Measurements from ENCODE around the gene SLC2A9. TPM values are rescaled to one million over a fixed set of nuclear protein-coding genes. Genes with fewer than 3 reads are reported as not detected.

The SLC2A9 gene
- polyA plus RNA-seq, 2 of the 4 experiments (the other 2 are of a cell fraction): 0.62 to 0.70 TPM

DNA sequence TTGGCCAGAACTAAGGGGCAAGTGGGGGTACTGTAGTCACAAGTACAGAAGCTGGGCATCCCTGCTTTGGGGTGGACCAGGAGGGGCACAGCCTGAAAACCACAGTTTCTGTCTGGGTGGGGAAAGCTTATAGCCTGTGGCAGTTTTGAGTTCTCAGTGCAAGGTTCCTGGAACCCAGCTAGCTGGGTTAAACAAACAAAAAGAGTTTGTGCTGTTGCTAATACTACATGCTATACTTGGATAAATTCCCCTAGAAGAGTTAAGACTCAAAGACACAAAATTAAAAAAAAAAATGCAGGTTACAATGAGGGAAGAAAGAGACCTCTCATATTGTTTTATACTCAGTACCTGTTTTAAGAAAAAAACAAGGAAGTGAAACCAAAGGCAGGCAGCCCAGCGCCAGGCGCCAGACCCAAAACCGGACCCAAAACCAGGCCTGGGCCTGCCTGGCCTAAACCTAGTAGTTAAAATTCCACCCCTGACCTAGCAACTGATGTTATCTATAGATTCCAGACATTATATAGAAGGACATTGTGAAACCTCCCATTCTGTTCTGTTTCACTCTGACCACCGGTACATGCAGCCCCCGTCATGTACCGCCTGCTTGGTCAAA lies 50.8 kb downstream of the SLC2A9 start:
- no peaks in the 10 kb centered on the region for H3K4me1 ChIP-seq
- H3K9me3 ChIP-seq: no peaks in the 10 kb centered on the region
- ChIA-PET CTCF (interaction anchor here (0.8 kb wide), 1 partner anchor 9 kb away, joined by 3 read pairs; no protein-coding TSS in a partner anchor), POLR2A (no interaction called here)
- no peak overlapping the region for H3K4me3 ChIP-seq
- ATAC-seq (no peak), FAIRE-seq (no peak), DNase-seq (ENCODE audit: low read depth in 1 of 2, low spot score in 1 of 2) (no peak)
- no peak overlapping the region for H3K27ac ChIP-seq
- no peak overlapping the region for H3K4me2 ChIP-seq
- 78% methylated on average over 6 of the region's 6 CpGs for WGBS (ENCODE audit: missing lambda C conversion rate)
- no peak for TF ChIP-seq CBX2 (IDR thresholded peaks at IDR 0.05; ENCODE audit: borderline replicate concordance, low read depth)
- no peak for TF ChIP-seq FOSL2 (IDR thresholded peaks at IDR 0.05)
- no peak for TF ChIP-seq FOSL2 (CRISPR knock-in tag; IDR thresholded peaks at IDR 0.05)
- TF ChIP-seq HDAC2 (IDR thresholded peaks at IDR 0.05): no peak

DNA sequence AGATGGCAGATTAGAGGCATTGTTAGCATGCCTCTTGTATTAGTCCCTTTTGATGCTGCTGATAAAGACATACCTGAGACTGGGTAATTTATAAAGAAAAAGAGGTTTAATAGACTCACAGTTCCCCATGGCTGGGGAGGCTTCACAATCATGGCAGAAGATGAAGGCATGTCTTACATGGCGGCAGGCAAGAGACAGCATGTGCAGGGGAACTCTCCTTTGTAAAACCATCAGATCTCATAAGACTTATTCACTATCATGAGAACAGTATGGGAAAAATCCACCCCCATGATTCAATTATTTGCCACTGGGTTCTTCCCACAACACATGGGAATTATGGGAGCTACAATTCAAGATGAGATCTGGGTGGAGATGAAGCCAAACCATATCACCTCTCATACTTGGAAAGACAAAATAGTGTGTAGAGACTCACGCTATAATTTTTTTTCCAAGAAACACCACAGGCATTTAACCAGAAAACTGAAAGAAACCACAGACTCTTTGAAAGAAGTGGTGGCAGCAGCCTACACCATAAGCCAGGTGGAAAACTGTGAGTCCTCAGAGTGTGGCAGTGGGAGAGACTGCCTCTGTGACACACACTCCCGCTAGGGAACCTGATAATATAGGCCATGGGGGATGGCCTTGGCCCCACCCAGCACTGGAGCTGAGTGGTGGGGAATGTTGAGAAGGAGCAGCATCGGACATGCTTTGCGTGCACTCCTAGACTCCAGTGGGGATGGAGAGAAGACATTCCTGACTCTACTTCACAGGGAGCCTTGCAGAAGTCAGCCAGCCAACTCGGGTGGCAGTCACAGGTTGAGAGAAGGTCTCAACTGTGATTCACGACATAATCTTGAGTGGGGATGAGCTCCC lies 51.5 kb downstream of the SLC2A9 start:
- H3K4me1 ChIP-seq: no peaks in the 10 kb centered on the region
- CTCF ChIA-PET: interaction anchor here (0.8 kb wide), 1 partner anchor 10 kb away, joined by 3 read pairs; no protein-coding TSS in a partner anchor
- no peak for FAIRE-seq
- POLR2A ChIA-PET: no interaction called here
- H3K9me3 ChIP-seq: no peaks in the 10 kb centered on the region
- 67% methylated on average over 7 of the region's 7 CpGs for WGBS (ENCODE audit: missing lambda C conversion rate)
- ATAC-seq: no peak
- no peak for DNase-seq (ENCODE audit: low read depth in 1 of 2, low spot score in 1 of 2)
- TF ChIP-seq BCL3 (IDR thresholded peaks at IDR 0.05) (no peak), FOXS1 (CRISPR knock-in tag; IDR thresholded peaks at IDR 0.05) (no peak), RNF2 (IDR thresholded peaks at IDR 0.05; ENCODE audit: borderline replicate concordance, low read depth) (no peak), MAZ (IDR thresholded peaks at IDR 0.05; ENCODE audit: borderline replicate concordance, low read depth, low read length) (no peak), EP300 (IDR thresholded peaks at IDR 0.05) (no peak), RAD21 (conservative IDR thresholded peaks at IDR 0.05 in 1 of 2, IDR thresholded peaks at IDR 0.05 in 1 of 2) (no peak), CBX2 (IDR thresholded peaks at IDR 0.05; ENCODE audit: borderline replicate concordance, low read depth) (no peak), RFX5 (IDR thresholded peaks at IDR 0.05) (no peak), GATA3 (IDR thresholded peaks at IDR 0.05; ENCODE audit: borderline replicate concordance) (no peak)
- TF ChIP-seq, protein P1, sequence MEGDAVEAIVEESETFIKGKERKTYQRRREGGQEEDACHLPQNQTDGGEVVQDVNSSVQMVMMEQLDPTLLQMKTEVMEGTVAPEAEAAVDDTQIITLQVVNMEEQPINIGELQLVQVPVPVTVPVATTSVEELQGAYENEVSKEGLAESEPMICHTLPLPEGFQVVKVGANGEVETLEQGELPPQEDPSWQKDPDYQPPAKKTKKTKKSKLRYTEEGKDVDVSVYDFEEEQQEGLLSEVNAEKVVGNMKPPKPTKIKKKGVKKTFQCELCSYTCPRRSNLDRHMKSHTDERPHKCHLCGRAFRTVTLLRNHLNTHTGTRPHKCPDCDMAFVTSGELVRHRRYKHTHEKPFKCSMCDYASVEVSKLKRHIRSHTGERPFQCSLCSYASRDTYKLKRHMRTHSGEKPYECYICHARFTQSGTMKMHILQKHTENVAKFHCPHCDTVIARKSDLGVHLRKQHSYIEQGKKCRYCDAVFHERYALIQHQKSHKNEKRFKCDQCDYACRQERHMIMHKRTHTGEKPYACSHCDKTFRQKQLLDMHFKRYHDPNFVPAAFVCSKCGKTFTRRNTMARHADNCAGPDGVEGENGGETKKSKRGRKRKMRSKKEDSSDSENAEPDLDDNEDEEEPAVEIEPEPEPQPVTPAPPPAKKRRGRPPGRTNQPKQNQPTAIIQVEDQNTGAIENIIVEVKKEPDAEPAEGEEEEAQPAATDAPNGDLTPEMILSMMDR (IDR thresholded peaks at IDR 0.05): no peak
- TF ChIP-seq, protein P2, sequence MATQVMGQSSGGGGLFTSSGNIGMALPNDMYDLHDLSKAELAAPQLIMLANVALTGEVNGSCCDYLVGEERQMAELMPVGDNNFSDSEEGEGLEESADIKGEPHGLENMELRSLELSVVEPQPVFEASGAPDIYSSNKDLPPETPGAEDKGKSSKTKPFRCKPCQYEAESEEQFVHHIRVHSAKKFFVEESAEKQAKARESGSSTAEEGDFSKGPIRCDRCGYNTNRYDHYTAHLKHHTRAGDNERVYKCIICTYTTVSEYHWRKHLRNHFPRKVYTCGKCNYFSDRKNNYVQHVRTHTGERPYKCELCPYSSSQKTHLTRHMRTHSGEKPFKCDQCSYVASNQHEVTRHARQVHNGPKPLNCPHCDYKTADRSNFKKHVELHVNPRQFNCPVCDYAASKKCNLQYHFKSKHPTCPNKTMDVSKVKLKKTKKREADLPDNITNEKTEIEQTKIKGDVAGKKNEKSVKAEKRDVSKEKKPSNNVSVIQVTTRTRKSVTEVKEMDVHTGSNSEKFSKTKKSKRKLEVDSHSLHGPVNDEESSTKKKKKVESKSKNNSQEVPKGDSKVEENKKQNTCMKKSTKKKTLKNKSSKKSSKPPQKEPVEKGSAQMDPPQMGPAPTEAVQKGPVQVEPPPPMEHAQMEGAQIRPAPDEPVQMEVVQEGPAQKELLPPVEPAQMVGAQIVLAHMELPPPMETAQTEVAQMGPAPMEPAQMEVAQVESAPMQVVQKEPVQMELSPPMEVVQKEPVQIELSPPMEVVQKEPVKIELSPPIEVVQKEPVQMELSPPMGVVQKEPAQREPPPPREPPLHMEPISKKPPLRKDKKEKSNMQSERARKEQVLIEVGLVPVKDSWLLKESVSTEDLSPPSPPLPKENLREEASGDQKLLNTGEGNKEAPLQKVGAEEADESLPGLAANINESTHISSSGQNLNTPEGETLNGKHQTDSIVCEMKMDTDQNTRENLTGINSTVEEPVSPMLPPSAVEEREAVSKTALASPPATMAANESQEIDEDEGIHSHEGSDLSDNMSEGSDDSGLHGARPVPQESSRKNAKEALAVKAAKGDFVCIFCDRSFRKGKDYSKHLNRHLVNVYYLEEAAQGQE (IDR thresholded peaks at IDR 0.05): no peak
- TF ChIP-seq, protein P3, sequence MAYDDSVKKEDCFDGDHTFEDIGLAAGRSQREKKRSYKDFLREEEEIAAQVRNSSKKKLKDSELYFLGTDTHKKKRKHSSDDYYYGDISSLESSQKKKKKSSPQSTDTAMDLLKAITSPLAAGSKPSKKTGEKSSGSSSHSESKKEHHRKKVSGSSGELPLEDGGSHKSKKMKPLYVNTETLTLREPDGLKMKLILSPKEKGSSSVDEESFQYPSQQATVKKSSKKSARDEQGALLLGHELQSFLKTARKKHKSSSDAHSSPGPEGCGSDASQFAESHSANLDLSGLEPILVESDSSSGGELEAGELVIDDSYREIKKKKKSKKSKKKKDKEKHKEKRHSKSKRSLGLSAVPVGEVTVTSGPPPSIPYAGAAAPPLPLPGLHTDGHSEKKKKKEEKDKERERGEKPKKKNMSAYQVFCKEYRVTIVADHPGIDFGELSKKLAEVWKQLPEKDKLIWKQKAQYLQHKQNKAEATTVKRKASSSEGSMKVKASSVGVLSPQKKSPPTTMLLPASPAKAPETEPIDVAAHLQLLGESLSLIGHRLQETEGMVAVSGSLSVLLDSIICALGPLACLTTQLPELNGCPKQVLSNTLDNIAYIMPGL (CRISPR knock-in tag; IDR thresholded peaks at IDR 0.05; ENCODE audit: borderline replicate concordance): no peak
- TF ChIP-seq, protein P4, sequence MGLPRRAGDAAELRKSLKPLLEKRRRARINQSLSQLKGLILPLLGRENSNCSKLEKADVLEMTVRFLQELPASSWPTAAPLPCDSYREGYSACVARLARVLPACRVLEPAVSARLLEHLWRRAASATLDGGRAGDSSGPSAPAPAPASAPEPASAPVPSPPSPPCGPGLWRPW (IDR thresholded peaks at IDR 0.05): no peak
- no peak overlapping the region for H3K4me3 ChIP-seq
- no peak overlapping the region for H3K27ac ChIP-seq
- no peak overlapping the region for H3K4me2 ChIP-seq

Data from A549 (cell line).